PC-9 (cell line): ENCODE data around the gene DLG4. TPM values are rescaled to one million over a fixed set of nuclear protein-coding genes. Genes with fewer than 3 reads are reported as not detected.

ENCODE experiments used
- BruUV-seq: library from RNA; stranded (reverse); fragments of 400-500 nt; replicated peaks from 2 replicates; lab custom pipeline; 2021; lab: Mats Ljungman, UMichigan
- CTCF ChIA-PET: fragments of 300-600 bp; sonication (Branson Sonifier 250); formaldehyde crosslinking; loops from one replicate; lab custom pipeline; 2022; ENCODE audit warnings: antibody characterized with exemption; lab: Charles Lee
- POLR2A ChIA-PET: fragments of 300-600 bp; sonication (Branson Sonifier 250); formaldehyde crosslinking; loops from one replicate; lab custom pipeline; 2022; ENCODE audit warnings: antibody characterized with exemption; ENCODE audit not compliant: unreplicated experiment; lab: Charles Lee
- DNase-seq, 2 experiments: peaks; one replicate each; pipeline versions ENCODE4 v3.0.0 to v3.0.0-alpha.2; 2015 to 2022; ENCODE audit warnings: mixed read lengths in 1 of 2
- H2AFZ ChIP-seq: fragments of 200-600 bp; sonication (generic); 2 replicates; pipeline ENCODE4 v1.8.1; 2017; ENCODE audit warnings: antibody characterized with exemption
- H3F3A ChIP-seq: fragments of 200-600 bp; sonication (generic); 2 replicates; pipeline ENCODE4 v1.8.1; 2017; ENCODE audit warnings: antibody characterized with exemption, mild to moderate bottlenecking, low read depth; ENCODE audit not compliant: insufficient read depth
- H3K27ac ChIP-seq: fragments of 200-600 bp; sonication (generic); 2 replicates; pipeline ENCODE4 v1.6.1; 2016; ENCODE audit warnings: mixed run types
- H3K27me3 ChIP-seq: fragments of 200-600 bp; sonication (generic); 2 replicates; pipeline ENCODE4 v1.6.1; 2016; ENCODE audit warnings: low read depth, mixed run types; ENCODE audit not compliant: insufficient read depth
- H3K36me3 ChIP-seq: fragments of 200-600 bp; sonication (generic); 2 replicates; pipeline ENCODE4 v1.6.1; 2016; ENCODE audit warnings: low read depth, mixed run types
- H3K4me1 ChIP-seq: fragments of 200-600 bp; sonication (generic); replicated peaks from 2 replicates; pipeline ENCODE4 v1.6.1; 2016; ENCODE audit warnings: mixed run types; ENCODE audit not compliant: insufficient read depth
- H3K4me2 ChIP-seq: fragments of 200-600 bp; sonication (generic); 2 replicates; pipeline ENCODE4 v1.6.1; 2017; ENCODE audit warnings: mixed run types
- H3K4me3 ChIP-seq: fragments of 200-600 bp; sonication (generic); 2 replicates; pipeline ENCODE4 v1.6.1; 2016; ENCODE audit warnings: mixed run types
- H3K79me2 ChIP-seq: fragments of 200-600 bp; sonication (generic); 2 replicates; pipeline ENCODE4 v1.6.1; 2017; ENCODE audit warnings: low read depth, mixed run types
- H3K9me2 ChIP-seq: fragments of 200-600 bp; sonication (generic); 2 replicates; pipeline ENCODE4 v1.8.1; 2017; ENCODE audit warnings: mild to moderate bottlenecking; ENCODE audit not compliant: insufficient read depth
- H3K9me3 ChIP-seq: fragments of 200-600 bp; sonication (generic); 2 replicates; pipeline ENCODE4 v1.8.1; 2016; ENCODE audit warnings: low read depth; ENCODE audit not compliant: insufficient read depth
- H4K20me1 ChIP-seq: fragments of 200-600 bp; sonication (generic); 2 replicates; pipeline ENCODE4 v1.8.1; 2017; ENCODE audit not compliant: insufficient read depth
- CTCF ChIP-seq: fragments of 200-600 bp; sonication (generic); conservative IDR thresholded peaks from 2 replicates; pipeline ENCODE4 v1.6.1; 2017; ENCODE audit warnings: mixed run types, antibody characterized with exemption, mild to moderate bottlenecking, moderate library complexity
- EZH2 ChIP-seq: fragments of 200-600 bp; sonication (generic); IDR thresholded peaks from 2 replicates; pipeline ENCODE4 v1.8.0; 2017; ENCODE audit warnings: antibody characterized with exemption, low read depth
- intact Hi-C: fragments of 100-400 bp; cut with micrococcal nuclease; formaldehyde crosslinking; loops from one replicate; pipeline ENCODE4 v1.10.0; 2022; ENCODE audit not compliant: unreplicated experiment
- total RNA-seq: library from RNA; stranded (reverse); gene quantifications from 2 replicates; pipeline ENCODE4 v1.2.3, GENCODE V29; 2021

The DLG4 gene
- total RNA-seq, 1 experiment from 2014 or later = 32.8 TPM

- Histone ChIP-seq H3K9me2 (no peaks in the 10 kb centered on the region), H3K27ac (no peak overlapping the region), H2AFZ (no peak overlapping the region), H3F3A (peaks cover 13% of the 10 kb centered on the region; the same call in 1 of the 2 replicates), H3K4me2 (0 out of 2 replicates have a peak overlapping the region, but pooled peaks have one; percentile 14), H3K9me3 (no peaks in the 10 kb centered on the region), H3K36me3 (no peaks in the 10 kb centered on the region), H3K27me3 (no peaks in the 10 kb centered on the region), H3K79me2 (no peaks in the 10 kb centered on the region), H3K4me1 (peaks cover 13% of the 10 kb centered on the region), H3K4me3 (no peak overlapping the region), H4K20me1 (no peaks in the 10 kb centered on the region)
- TF ChIP-seq CTCF = no peak
- TF ChIP-seq EZH2 = no peak
- no peak for DNase-seq
- no TSS peak for BruUV-seq
- POLR2A ChIA-PET = no interaction called here
- CTCF ChIA-PET = no interaction called here
- intact Hi-C loops = no loop called here
Observed at GRCh38 chr17:7196651-7197401, 22.8 kb downstream of the DLG4 start.

GRCh38 chr17:7195971-7196370 lies 23.7 kb downstream of the DLG4 start:
- Histone ChIP-seq H4K20me1 (no peaks in the 10 kb centered on the region), H3K4me3 (no peak overlapping the region), H3K36me3 (no peaks in the 10 kb centered on the region), H3F3A (peaks cover 13% of the 10 kb centered on the region; the same call in 1 of the 2 replicates), H3K9me2 (no peaks in the 10 kb centered on the region), H3K4me1 (peaks cover 13% of the 10 kb centered on the region), H2AFZ (no peak overlapping the region), H3K27ac (no peak overlapping the region), H3K4me2 (no peak overlapping the region), H3K9me3 (no peaks in the 10 kb centered on the region), H3K27me3 (no peaks in the 10 kb centered on the region), H3K79me2 (no peaks in the 10 kb centered on the region)
- TF ChIP-seq CTCF = no peak
- no peak for TF ChIP-seq EZH2
- no peak for DNase-seq
- intact Hi-C loops = no loop called here
- no TSS peak for BruUV-seq
- ChIA-PET POLR2A (no interaction called here), CTCF (no interaction called here)

- Histone ChIP-seq H3K4me1 (peaks cover 12% of the 10 kb centered on the region), H3K36me3 (no peaks in the 10 kb centered on the region), H3K9me2 (no peaks in the 10 kb centered on the region), H3K27ac (no peak overlapping the region), H3K9me3 (no peaks in the 10 kb centered on the region), H3K79me2 (no peaks in the 10 kb centered on the region), H3K4me3 (no peak overlapping the region), H2AFZ (no peak overlapping the region), H3K27me3 (no peaks in the 10 kb centered on the region), H3K4me2 (no peak overlapping the region), H4K20me1 (no peaks in the 10 kb centered on the region), H3F3A (peaks cover 2% of the 10 kb centered on the region; the same call in 1 of the 2 replicates)
- POLR2A ChIA-PET = no interaction called here
- BruUV-seq = no TSS peak
- TF ChIP-seq EZH2 (no peak), CTCF (no peak)
- CTCF ChIA-PET = no interaction called here
- intact Hi-C loops = no loop called here
- no peak for DNase-seq
Observed at GRCh38 chr17:7192271-7192937, 27.2 kb downstream of the DLG4 start.
